ENCODE measurements around the gene KRT1.

KRT1 gene

GRCh38 chr12:52632656-52633055, 47.6 kb downstream of the KRT1 start:
- DNase-seq, result no peak

- no peak for DNase-seq
These were observed 48.3 kb downstream of the KRT1 start for GRCh38 chr12:52631676-52632459.

GRCh38 chr12:52631264-52631663, 48.9 kb downstream of the KRT1 start:
- no peak for DNase-seq

- no peak for DNase-seq
These were observed 49.5 kb downstream of the KRT1 start for GRCh38 chr12:52630599-52631200.

- no peak for DNase-seq
These were observed 50.2 kb downstream of the KRT1 start for GRCh38 chr12:52630008-52630500.

GRCh38 chr12:52629281-52630007, 50.8 kb downstream of the KRT1 start:
- no peak for DNase-seq

- no peak for DNase-seq
These were observed 51.4 kb downstream of the KRT1 start for GRCh38 chr12:52628841-52629240.

- no peak for DNase-seq
These were observed 52.1 kb downstream of the KRT1 start for GRCh38 chr12:52628111-52628507.

- no peak for DNase-seq
These were observed 52.7 kb downstream of the KRT1 start for GRCh38 chr12:52627395-52628110.

All from stimulated activated CD4-positive, alpha-beta T cell treated with anti-CD3 and anti-CD28 coated beads, Interleukin-12 subunit alpha, Interleukin-12 subunit beta, amount 100 ng/mL, for 4 hours (primary cell).